HepG2 (cell line): ENCODE results near the gene SGPP1. TPM values are rescaled to one million over a fixed set of nuclear protein-coding genes. Genes with fewer than 3 reads are reported as not detected.

ENCODE experiments used
- ATAC-seq: fragments of 200-7000 bp; cut with Tn5 transposase; 3 replicates; pipeline ENCODE4 v1.9.1; 2020; ENCODE audit warnings: mild to moderate bottlenecking, moderate library complexity
- BruUV-seq: library from RNA; stranded (reverse); fragments of 400-500 nt; replicated peaks from 2 replicates; lab custom pipeline; 2021; lab: Mats Ljungman, UMichigan
- CTCF ChIA-PET: fragments of 300-600 bp; formaldehyde crosslinking; extraction: SDS; loops from one replicate; lab custom pipeline; 2021; ENCODE audit warnings: low total read pairs, inconsistent platforms, low intra/inter-chr PET ratio; lab: Yijun Ruan, JAX
- POLR2A ChIA-PET: fragments of 350-600 bp; sonication (Branson Sonifier 250); formaldehyde crosslinking; loops from one replicate; lab custom pipeline; 2020; ENCODE audit warnings: antibody characterized with exemption, inconsistent platforms; lab: Yijun Ruan, JAX
- DNase-seq: peaks from one replicate; pipeline ENCODE4 v3.0.0-alpha.2; 2015; ENCODE audit warnings: low spot score
- FAIRE-seq: peaks from 3 replicates; lab custom pipeline; 2011; peaks lifted over from hg19 to GRCh38; lab: Jason Lieb, UNC
- H2AFZ ChIP-seq: one replicate; pipeline ENCODE4 v1.6.1; 2011; ENCODE audit warnings: low read length, inconsistent platforms
- H3K27ac ChIP-seq: fragments of 300-600 bp; 3 replicates; pipeline ENCODE4 v1.8.0; 2011; ENCODE audit warnings: mixed run types, mild to moderate bottlenecking, mixed read lengths, low read length, inconsistent platforms; ENCODE audit not compliant: insufficient read depth; ENCODE audit errors: extremely low read length
- H3K27me3 ChIP-seq, 2 experiments: fragments of 200-600 bp in 1 of 2; 2 replicates in 1 of 2; 3 replicates in 1 of 2; pipeline versions ENCODE4 v1.6.0 to v1.8.0; 2011; ENCODE audit warnings: low read length in 2 of 2, mild to moderate bottlenecking in 2 of 2, moderate library complexity in 2 of 2, inconsistent platforms in 1 of 2; ENCODE audit not compliant: insufficient read depth in 2 of 2, control insufficient read depth in 1 of 2
- H3K36me3 ChIP-seq, 2 experiments: fragments of 200-600 bp in 1 of 2; replicated peaks in 1 of 2; 2 replicates in 1 of 2; 3 replicates in 1 of 2; pipeline versions ENCODE4 v1.5.1 to v1.8.0; 2011; ENCODE audit warnings: low read length in 2 of 2, inconsistent platforms in 1 of 2; ENCODE audit not compliant: insufficient read depth in 2 of 2, control insufficient read depth in 1 of 2
- H3K4me1 ChIP-seq: 2 replicates; pipeline ENCODE4 v1.5.1; 2012; ENCODE audit warnings: low read length, inconsistent platforms; ENCODE audit not compliant: insufficient read depth
- H3K4me2 ChIP-seq: 2 replicates; pipeline ENCODE4 v1.6.0; 2011; ENCODE audit warnings: low read depth, low read length, inconsistent platforms
- H3K4me3 ChIP-seq, 3 experiments: fragments of 200-600 bp in 1 of 3; sonication (generic), shearing (Covaris generic) in 1 of 3; replicated peaks in 1 of 3; 2 replicates each; pipeline ENCODE4 v1.5.1; 2011 to 2016; ENCODE audit warnings: low read length in 3 of 3, inconsistent platforms in 2 of 3, low read depth in 2 of 3, mild to moderate bottlenecking in 2 of 3, control low read depth in 1 of 3, mixed read lengths in 1 of 3; ENCODE audit not compliant: insufficient read depth in 1 of 3
- H3K79me2 ChIP-seq: one replicate; pipeline ENCODE4 v1.6.1; 2011; ENCODE audit warnings: low read length, inconsistent platforms; ENCODE audit not compliant: insufficient read depth
- H3K9ac ChIP-seq: 2 replicates; pipeline ENCODE4 v1.6.0; 2011; ENCODE audit warnings: mild to moderate bottlenecking, low read depth, low read length, inconsistent platforms; ENCODE audit not compliant: insufficient read depth
- H3K9me3 ChIP-seq: 2 replicates; pipeline ENCODE4 v1.5.1; 2012; ENCODE audit warnings: mild to moderate bottlenecking, low read length
- H4K20me1 ChIP-seq: 2 replicates; pipeline ENCODE4 v1.6.0; 2011; ENCODE audit warnings: inconsistent platforms, mild to moderate bottlenecking, low read length, moderate library complexity; ENCODE audit not compliant: insufficient read depth
- BATF2 ChIP-seq: sonication (generic); formaldehyde crosslinking; IDR thresholded peaks from 2 replicates; pipeline ENCODE4 v1.8.0; 2022; ENCODE audit warnings: mild to moderate bottlenecking, missing genetic modification reagents, moderate library complexity
- CENPX ChIP-seq: sonication (generic); formaldehyde crosslinking; IDR thresholded peaks from 2 replicates; pipeline ENCODE4 v1.9.0; 2021; ENCODE audit warnings: mild to moderate bottlenecking, missing genetic modification reagents, moderate library complexity
- GMEB2 ChIP-seq: IDR thresholded peaks from 2 replicates; pipeline ENCODE4 v1.6.1; 2016; ENCODE audit warnings: missing biosample characterization, missing genetic modification reagents, low read depth
- NCOA2 ChIP-seq: sonication (generic); formaldehyde crosslinking; IDR thresholded peaks from 2 replicates; pipeline ENCODE4 v1.8.0; 2022; ENCODE audit warnings: inconsistent platforms
- PHB2 ChIP-seq: fragments of 450-650 bp; IDR thresholded peaks from 2 replicates; pipeline ENCODE4 v1.6.1; 2018; ENCODE audit not compliant: partially characterized antibody
- STAT5B ChIP-seq: sonication (generic); formaldehyde crosslinking; IDR thresholded peaks from 2 replicates; pipeline ENCODE4 v1.4.0; 2020; ENCODE audit warnings: missing genetic modification reagents
- TFDP1 ChIP-seq: IDR thresholded peaks from 2 replicates; pipeline ENCODE4 v1.6.1; 2016; ENCODE audit warnings: missing compliant biosample characterization, missing genetic modification reagents, borderline replicate concordance
- TFE3 ChIP-seq: IDR thresholded peaks from 2 replicates; pipeline ENCODE4 v1.6.1; 2016
- ZBTB20 ChIP-seq: sonication (generic); formaldehyde crosslinking; IDR thresholded peaks from 2 replicates; pipeline ENCODE4 v1.8.1; 2023; ENCODE audit warnings: missing genetic modification reagents, low read depth, mild to moderate bottlenecking, borderline replicate concordance
- ZNF335 ChIP-seq: sonication (generic); formaldehyde crosslinking; IDR thresholded peaks from 2 replicates; pipeline ENCODE4 v1.4.0; 2020; ENCODE audit warnings: missing genetic modification reagents
- ZNF562 ChIP-seq: sonication (generic); formaldehyde crosslinking; IDR thresholded peaks from 2 replicates; pipeline ENCODE4 v1.8.0; 2022; ENCODE audit warnings: missing genetic modification reagents, borderline replicate concordance
- ZNF746 ChIP-seq: sonication (generic); formaldehyde crosslinking; IDR thresholded peaks from 2 replicates; pipeline ENCODE4 v1.8.0; 2022; ENCODE audit warnings: mild to moderate bottlenecking, missing genetic modification reagents
- ZNF790 ChIP-seq: sonication (generic); formaldehyde crosslinking; IDR thresholded peaks from 2 replicates; pipeline ENCODE4 v1.8.0; 2022; ENCODE audit warnings: missing genetic modification reagents, mild to moderate bottlenecking, borderline replicate concordance
- WGBS: methylation state at CpG from one replicate; pipeline ENCODE4 v1.1.6; 2017; ENCODE audit warnings: low lambda C conversion rate; 5-methylcytosine and 5-hydroxymethylcytosine counted together
- in situ Hi-C: cut with HindIII; loops from 2 replicates; pipeline ENCODE4 v1.10.0; 2017; ENCODE audit warnings: low pct_unique_long_range_greater_than_20kb; ENCODE audit not compliant: extremely low pct_ligation_motif_present
- intact Hi-C: fragments of 100-400 bp; cut with micrococcal nuclease; formaldehyde crosslinking; loops from one replicate; pipeline ENCODE4 v1.10.0; 2022; ENCODE audit not compliant: unreplicated experiment
- polyA plus RNA-seq, 8 experiments: library from polyadenylated mRNA; depleted of rRNA in 3 of 8; stranded (reverse) in 7 of 8; unstranded in 1 of 8; fragments of >200 nt; fragmentation: Illumina TruSeq in 4 of 8; extraction: Trizol in 4 of 8; gene quantifications; 2 replicates each; pipeline versions ENCODE4 v1.2.1 to v1.2.3, GENCODE V29; 2011 to 2016; ENCODE audit warnings: low read depth in 4 of 8, missing spikeins in 1 of 8, mixed read lengths in 1 of 8; ENCODE audit not compliant: insufficient read depth in 1 of 8
- total RNA-seq, 5 experiments: library from RNA; depleted of rRNA; stranded (reverse); fragments of >200 nt; fragmentation: Illumina TruSeq; extraction: Trizol; gene quantifications; 2 replicates each; pipeline ENCODE4 v1.2.3, GENCODE V29; 2016; ENCODE audit warnings: low read depth in 1 of 5
- TF ChIP-seq, protein P1 (sequence below), 2 experiments: sonication (generic) in 1 of 2; formaldehyde crosslinking in 1 of 2; IDR thresholded peaks; 2 replicates each; pipeline versions ENCODE4 v1.4.0 to v1.6.1; 2016 to 2020; ENCODE audit warnings: borderline replicate concordance in 1 of 2, low read depth in 1 of 2, mild to moderate bottlenecking in 1 of 2, missing genetic modification reagents in 1 of 2

Gene SGPP1
- total and polyA plus RNA-seq, 2 of the 13 experiments (the other 11 are each of a cell fraction or from before 2014, with no cell fraction given) = 6.4 to 6.8 TPM

GRCh38 chr14:63682727-63683593 is 44.9 kb downstream of the SGPP1 start:
- H4K20me1 ChIP-seq = no peaks in the 10 kb centered on the region
- no peaks in the 10 kb centered on the region for H3K4me1 ChIP-seq
- no peaks in the 10 kb centered on the region for H3K79me2 ChIP-seq
- peaks cover 0 to 1% of the 10 kb centered on the region in 2 experiments; a peak in 1 of 5 replicates for H3K36me3 ChIP-seq
- in situ Hi-C loops (no loop called here), intact Hi-C loops (no loop called here)
- 96% methylated on average over 9 of the region's 9 CpGs for WGBS
- no peak overlapping the region for H3K27ac ChIP-seq
- no peak overlapping the region for H3K4me3 ChIP-seq
- H3K9ac ChIP-seq = no peak overlapping the region
- ChIA-PET POLR2A (no interaction called here), CTCF (no interaction called here)
- no peak for FAIRE-seq
- no peaks in the 10 kb centered on the region; a peak in 1 of 5 replicates for H3K27me3 ChIP-seq
- H3K9me3 ChIP-seq = no peaks in the 10 kb centered on the region
- no peak for DNase-seq
- H2AFZ ChIP-seq = no peak overlapping the region
- ATAC-seq = no peak
- BruUV-seq = no TSS peak
- no peak overlapping the region for H3K4me2 ChIP-seq
- TF ChIP-seq ZNF562 = no peak
- no peak for TF ChIP-seq ZNF335 (CRISPR knock-in tag)
- no peak for TF ChIP-seq ZNF790 (CRISPR knock-in tag)
- no peak for TF ChIP-seq TFDP1 (CRISPR knock-in tag)
- no peak for TF ChIP-seq ZBTB20 (CRISPR knock-in tag)
- no peak for TF ChIP-seq GMEB2 (CRISPR knock-in tag)
- TF ChIP-seq STAT5B = no peak
- TF ChIP-seq, protein P1, sequence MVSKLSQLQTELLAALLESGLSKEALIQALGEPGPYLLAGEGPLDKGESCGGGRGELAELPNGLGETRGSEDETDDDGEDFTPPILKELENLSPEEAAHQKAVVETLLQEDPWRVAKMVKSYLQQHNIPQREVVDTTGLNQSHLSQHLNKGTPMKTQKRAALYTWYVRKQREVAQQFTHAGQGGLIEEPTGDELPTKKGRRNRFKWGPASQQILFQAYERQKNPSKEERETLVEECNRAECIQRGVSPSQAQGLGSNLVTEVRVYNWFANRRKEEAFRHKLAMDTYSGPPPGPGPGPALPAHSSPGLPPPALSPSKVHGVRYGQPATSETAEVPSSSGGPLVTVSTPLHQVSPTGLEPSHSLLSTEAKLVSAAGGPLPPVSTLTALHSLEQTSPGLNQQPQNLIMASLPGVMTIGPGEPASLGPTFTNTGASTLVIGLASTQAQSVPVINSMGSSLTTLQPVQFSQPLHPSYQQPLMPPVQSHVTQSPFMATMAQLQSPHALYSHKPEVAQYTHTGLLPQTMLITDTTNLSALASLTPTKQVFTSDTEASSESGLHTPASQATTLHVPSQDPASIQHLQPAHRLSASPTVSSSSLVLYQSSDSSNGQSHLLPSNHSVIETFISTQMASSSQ (IDR thresholded peaks at IDR 0.05; ENCODE audit: low read depth) = no peak
- TF ChIP-seq, protein P1 (CRISPR knock-in tag; IDR thresholded peaks at IDR 0.05; ENCODE audit: borderline replicate concordance) = no peak
- TF ChIP-seq ZNF746 = no peak
- no peak for TF ChIP-seq PHB2
- TF ChIP-seq CENPX (CRISPR knock-in tag) = no peak
- no peak for TF ChIP-seq TFE3 (CRISPR knock-in tag)
- TF ChIP-seq BATF2 = no peak
- TF ChIP-seq NCOA2 = no peak
